Heart left ventricle (tissue), 13 donors: Measurements from ENCODE around the gene NUDT1.

Source experiments
- POLR2A ChIP-seq, 2 donors: fragments of 450-650 bp; IDR thresholded peaks; one replicate each; pipeline ENCODE4 v1.6.1; 2017; ENCODE audit warnings: antibody characterized with exemption in 2 of 2, mild to moderate bottlenecking in 2 of 2, moderate library complexity in 2 of 2
- TF ChIP-seq, protein P1 (sequence below), 12 donors: fragments of 200-600 bp; sonication (generic) in 4 of 12; IDR thresholded peaks; one replicate each; pipeline versions ENCODE4 v1.5.0 to v1.8.0; 2018 to 2022; ENCODE audit warnings: antibody characterized with exemption in 12 of 12, mild to moderate bottlenecking in 5 of 12
- donor health status: ischemic (EF 13 %, LVEDD 7.1; RV severe dilation, severe dysfunction).
- donor health status: DM: no; HTN: yes; CAD: no.
- donor health status: DM: no; HTN: no; CAD: no.
- donor health status: ischemic (EF 25% LVEDD 6.9; RV normal size, moderate dysfunction).
- donor health status: ischemic (EF 25% LVEDD 5.7; RV mildly dilated, moderate dysfunction).
- donor health status: ischemic (EF 35%, LVEDD 5.7; RV mildly dilated, moderate dysfunction).
- donor health status: nonischemic (EF 11% LVEDD 7.7; RV severe dilation, severe dysfunction).
- donor health status: DM: yes; HTN: yes; CAD: no.
- donor health status: PGD.
- donor health status: ischemic (EF 29% LVEDD 5.4; RV normal size, mild dysfunction).
- donor health status: nonischemic (EF 23%, LVEDD 6.1; RV moderate dilation, normal function).

GRCh38 chr7:2203766-2204300 is 38.2 kb upstream of the NUDT1 start:
- TF ChIP-seq POLR2A (IDR thresholded peaks at IDR 0.05) = no peak
- TF ChIP-seq, protein P1, sequence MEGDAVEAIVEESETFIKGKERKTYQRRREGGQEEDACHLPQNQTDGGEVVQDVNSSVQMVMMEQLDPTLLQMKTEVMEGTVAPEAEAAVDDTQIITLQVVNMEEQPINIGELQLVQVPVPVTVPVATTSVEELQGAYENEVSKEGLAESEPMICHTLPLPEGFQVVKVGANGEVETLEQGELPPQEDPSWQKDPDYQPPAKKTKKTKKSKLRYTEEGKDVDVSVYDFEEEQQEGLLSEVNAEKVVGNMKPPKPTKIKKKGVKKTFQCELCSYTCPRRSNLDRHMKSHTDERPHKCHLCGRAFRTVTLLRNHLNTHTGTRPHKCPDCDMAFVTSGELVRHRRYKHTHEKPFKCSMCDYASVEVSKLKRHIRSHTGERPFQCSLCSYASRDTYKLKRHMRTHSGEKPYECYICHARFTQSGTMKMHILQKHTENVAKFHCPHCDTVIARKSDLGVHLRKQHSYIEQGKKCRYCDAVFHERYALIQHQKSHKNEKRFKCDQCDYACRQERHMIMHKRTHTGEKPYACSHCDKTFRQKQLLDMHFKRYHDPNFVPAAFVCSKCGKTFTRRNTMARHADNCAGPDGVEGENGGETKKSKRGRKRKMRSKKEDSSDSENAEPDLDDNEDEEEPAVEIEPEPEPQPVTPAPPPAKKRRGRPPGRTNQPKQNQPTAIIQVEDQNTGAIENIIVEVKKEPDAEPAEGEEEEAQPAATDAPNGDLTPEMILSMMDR (IDR thresholded peaks at IDR 0.05) = no peak
